GM18517 (cell line): ENCODE data around the gene C1orf232.

Source experiments
- ATAC-seq: cut with Tn5 transposase; IDR thresholded peaks from one replicate; pipeline ENCODE4 v1.9.1; 2021; ENCODE audit warnings: mild to moderate bottlenecking, moderate library complexity; ENCODE audit not compliant: unreplicated experiment

Gene C1orf232

DNA sequence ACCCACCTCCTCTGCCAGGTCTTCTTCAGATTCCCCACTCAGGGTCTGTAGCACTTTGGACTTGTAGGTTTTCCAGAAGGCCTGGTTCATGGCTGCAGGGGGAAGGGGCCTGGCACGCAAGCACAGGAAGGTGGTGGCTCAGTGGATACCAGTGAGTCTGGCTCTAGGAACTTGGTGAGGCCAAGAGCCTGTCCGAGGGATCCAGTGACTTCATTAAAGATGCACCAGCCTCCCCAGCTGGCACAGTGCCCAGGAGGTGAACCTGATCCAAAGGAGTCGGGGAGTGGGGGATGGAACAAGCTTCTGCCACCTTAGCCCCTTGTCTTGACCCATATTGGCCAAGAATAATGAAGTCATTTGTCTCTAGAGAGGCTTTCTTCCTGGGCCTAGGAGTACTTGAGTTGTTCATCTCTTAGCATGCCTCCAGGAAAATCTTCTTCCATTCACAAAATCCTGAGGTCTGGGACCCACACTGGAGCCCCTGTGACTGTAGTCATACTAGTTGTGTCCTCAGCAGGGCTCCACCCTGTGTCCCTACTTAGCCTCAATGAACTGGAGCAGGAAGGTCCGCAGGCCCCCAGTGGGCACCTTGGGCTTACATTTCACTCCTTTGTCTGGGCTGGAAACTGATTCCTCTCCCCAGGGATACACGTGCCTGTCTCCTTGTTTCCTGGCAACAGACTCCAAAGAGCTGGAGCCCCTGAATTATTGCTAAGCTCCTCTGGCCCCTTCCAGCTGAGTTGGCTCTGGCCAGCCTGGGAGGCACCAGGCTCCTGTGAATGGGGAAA, at the start of gene C1orf232:
Gene C1orf232 (minus strand): TSS at position 554 of the 788 bp plus-strand sequence. CDS start 464 bp downstream, at position 90.
- no peak for ATAC-seq

DNA sequence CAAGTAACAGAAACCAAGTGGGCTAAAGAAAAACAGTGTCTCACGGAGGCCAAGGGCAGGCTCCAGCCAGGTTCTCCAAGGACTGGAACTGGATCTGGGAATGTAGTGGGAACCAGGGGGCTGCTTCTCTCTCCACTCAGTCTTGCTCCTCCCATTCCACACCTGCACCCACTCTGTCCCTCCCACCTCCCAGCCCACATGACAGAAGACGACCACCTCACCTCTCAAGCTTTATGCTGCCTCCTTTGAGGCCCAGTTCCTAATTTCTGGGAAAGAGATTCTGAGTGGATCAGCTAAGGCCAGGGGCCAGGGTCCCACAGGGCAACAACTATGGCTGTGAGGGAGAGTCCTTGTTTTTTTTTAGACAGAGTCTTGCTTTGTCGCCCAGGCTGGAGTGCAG, 46.5 kb upstream of the C1orf232 start:
- ATAC-seq: no peak

DNA sequence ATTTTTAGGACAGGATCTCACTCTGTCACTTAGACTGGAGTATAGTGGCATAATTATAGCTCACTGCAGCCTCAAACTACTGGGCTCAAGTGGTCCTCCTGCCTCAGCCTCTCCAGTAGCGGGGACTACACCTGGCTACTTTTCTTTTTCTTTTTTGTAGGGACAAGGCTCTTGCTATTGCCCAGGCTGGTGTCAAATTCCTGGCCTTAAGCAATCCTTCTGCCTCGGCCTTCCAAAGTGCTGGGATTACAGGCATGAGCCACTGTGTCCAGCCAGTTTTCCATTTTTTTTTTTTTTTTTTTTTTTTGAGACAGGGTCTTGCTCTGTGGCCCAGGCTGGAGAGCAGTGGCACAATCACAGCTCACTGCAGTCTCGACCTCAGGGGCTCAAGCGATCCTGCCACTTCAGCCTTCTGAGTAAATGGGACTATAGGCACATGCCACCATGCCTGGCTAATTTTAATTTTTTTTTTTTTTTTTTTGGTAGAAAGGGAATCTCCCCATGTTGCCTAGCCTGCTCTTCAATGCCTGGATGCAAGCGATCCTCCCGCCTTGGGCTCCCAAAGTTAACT, 44.7 kb upstream of the C1orf232 start:
- ATAC-seq: no peak

DNA sequence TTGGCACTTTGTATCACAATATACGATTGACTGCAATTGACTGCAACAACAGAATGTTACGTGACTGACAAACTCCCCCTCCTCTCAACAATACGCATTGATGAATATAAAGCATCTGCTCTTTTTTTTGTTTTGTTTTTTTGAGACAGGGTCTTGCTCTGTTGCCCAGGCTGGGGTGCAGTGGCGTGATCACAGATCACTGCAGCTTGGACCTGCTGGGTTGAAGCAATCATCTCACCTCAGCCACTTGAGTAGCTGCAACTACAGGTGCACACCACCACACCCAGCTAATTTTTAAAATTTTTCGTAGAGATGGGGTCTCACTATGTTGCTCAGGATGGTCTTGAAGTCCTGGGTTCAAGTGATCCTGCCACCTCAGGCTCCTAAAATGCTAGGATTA, 44.0 kb upstream of the C1orf232 start:
- ATAC-seq: no peak

DNA sequence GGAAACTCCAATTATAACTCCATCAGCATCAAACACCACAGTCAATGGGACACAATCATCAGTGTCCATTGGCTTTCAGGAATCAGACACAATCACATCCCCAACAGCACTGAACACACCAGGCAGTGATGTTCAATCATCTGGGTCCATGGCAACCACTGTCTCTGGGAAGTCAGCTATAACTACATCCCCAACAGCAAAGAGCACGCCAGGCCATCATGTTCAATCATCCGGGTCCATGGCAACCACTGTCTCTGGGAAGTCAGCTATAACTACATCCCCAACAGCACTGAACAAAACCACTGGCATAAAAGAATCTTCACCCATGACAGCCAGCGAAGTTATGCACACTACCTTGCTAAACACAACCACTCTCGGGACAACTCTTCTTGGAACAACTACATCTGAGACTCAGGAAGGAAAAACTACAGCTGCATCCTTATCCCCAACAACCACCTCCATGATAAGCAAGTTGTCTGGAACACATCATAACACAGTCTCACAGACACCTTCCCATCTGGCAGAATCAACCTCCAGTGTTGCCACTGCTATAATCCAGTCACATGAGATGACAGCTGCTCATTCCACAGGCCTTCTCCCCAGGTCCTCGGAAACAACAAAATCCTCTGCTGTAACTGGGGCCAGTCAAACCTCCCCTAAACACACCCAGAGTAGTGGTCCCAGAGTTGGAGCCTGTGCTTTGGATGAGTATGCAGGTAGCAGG, 41.5 kb upstream of the C1orf232 start:
- no peak for ATAC-seq

DNA sequence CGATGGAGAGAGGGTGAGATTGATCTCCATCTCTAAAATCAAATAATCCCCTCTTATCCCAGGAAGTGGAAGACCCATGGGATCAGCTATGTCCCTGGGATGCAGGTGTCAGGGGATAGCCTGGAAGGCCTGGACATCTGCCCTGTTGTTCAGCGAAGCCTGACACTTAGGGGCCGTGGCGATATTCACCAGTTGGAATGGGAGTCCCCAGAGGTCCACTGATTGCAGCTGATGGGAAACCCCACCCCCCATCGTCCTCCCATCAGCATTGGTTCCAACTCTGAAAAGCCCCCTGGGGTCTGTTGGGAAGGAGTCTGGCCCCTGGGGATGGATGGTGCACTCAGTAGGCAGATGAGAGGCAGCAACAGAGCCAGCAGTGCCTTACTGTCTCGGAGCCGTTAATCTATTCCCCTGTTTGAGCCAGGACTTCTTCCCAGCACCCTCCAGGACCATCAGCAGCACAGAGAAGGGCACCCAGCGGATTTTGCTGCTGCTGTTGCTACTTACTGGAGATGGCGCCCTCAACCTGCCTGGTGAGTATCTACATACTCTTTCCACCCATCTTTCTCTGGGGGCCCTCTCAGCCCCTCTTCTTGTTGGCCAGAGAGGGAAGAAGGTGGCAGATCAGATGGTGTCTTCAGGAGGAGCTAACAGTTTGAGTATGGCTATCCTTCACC, 35.0 kb upstream of the C1orf232 start:
- ATAC-seq: no peak

DNA sequence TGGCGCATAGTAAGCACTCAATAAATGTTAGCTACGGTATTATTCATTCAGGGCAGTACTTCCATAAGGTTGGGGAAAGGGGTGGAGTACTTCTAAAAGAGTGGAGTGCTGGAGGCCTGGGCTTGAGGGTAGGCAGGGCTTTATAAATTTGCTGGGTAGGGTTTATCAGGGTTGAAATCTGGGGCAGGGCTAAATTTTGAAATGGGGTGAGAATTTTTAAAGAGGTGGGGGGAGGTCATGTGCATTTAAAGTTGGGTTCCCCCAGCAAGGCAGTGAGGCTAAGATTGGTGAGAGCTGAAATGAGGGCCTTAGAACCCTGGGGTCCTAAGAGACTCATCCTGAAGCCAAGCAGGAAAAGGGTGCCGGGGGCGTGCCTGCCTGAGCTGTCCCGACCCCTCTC, 31.6 kb upstream of the C1orf232 start:
- ATAC-seq: no peak

DNA sequence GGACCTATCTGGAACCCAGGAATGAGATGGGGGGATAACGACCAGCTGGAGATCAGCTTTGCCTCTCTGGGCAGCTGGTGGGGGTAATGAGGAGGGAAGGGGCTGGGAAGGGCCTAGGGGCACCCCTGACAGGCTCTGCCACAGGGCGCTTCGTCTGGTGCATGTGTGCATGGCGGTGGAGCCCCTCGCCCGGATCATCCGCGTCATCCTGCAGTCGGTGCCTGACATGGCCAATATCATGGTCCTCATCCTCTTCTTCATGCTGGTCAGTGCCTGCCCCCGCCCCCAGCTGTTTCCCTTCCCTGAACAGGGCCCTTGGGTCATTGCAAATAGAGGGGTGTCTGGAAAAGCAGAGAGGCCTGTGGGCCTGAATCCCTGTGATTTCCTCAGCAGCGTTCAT, 29.1 kb upstream of the C1orf232 start:
- no peak for ATAC-seq

DNA sequence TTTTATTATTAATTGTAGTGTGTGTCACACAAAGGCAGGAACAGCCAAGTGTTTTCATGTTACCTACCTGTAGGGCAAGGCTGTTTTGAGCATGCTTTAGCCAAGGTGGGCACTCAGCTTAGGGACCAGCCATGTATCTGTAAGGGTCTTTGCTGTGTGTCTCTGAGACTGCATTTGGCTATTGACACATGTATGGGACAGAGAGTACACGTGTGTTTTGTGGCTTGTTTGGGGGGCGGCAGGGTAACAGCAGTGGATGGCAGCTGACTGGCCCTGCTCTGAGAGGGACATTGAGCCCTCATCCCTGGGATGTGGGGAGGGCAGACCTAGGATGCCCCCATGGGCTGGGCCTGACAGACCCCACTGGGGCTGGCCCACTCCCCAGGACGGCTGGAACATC, 28.5 kb upstream of the C1orf232 start:
- no peak for ATAC-seq

DNA sequence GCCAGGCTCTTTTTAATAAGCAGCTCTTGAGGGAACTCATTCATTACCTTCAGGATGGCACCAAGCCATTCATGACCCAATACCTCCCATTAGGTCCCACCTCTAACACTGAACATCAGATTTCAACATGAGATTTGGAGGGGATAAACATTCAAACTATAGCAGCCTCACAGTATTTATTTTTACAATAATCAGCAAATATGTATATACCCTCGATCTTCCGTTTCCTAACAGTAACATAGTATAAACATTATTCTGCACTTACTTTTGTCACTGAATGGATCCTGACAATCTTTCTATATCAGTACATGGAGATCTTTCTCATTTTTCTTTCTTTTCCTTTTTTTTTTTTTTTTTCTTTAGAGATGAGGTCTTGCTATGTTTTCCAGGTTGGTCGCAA, 27.0 kb upstream of the C1orf232 start:
- no peak for ATAC-seq

DNA sequence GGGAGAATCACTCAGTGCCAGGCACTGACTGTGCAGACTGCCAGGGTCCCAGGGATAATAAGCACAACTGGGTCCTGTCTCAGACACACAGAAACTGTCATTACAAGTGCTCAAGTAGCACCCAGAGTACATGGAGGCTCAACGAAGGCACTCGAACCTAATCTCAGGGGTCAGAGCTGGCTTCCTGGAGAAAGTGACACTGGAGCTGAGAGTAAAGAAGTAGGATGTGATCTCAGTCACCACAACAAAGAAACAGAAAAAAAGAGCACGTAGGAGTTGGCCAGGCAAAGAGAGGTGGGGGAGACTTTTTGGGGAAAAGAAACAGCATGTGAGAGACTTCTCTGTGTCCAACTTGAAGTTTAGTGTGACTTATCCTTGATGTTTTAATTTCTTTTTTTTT, 23.0 kb upstream of the C1orf232 start:
- ATAC-seq: no peak

DNA sequence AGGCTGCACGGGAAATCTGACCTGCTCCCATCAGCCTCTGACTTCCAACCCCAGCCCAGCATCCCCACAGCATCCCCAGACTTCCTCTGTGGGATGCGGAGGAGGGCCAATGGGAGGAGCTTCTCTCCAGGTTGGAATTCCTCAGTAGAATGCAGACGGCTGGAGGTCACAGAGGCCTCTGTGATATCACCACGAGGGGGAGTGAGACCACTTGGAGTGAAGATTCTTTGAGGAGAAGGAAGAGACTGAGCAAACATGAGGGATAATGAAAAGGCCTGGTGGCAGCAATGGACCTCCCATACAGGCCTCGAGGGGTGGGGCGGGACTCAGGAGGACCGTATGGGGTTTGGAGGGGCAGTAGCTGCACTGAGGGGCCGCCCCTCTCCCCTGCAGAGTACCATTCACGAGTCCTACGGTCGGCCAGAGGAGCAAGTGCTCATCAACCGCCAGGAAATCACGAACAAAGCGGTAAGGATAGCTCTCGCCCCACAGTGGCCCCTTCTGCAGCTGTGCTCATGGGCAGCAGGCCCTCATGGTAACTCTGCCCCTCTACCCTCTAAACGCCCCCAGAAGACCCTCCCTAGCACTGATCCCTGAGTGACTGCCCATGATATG, 21.7 kb upstream of the C1orf232 start, which contains the start of gene CATSPER4:
Gene CATSPER4 (plus strand): TSS at position 230 of the 615 bp plus-strand sequence. CDS start 26 bp downstream, at position 256.
- ATAC-seq: no peak

- ATAC-seq: no peak
Observed at GRCh38 chr1:26189751-26190275, 21.1 kb upstream of the C1orf232 start.

DNA sequence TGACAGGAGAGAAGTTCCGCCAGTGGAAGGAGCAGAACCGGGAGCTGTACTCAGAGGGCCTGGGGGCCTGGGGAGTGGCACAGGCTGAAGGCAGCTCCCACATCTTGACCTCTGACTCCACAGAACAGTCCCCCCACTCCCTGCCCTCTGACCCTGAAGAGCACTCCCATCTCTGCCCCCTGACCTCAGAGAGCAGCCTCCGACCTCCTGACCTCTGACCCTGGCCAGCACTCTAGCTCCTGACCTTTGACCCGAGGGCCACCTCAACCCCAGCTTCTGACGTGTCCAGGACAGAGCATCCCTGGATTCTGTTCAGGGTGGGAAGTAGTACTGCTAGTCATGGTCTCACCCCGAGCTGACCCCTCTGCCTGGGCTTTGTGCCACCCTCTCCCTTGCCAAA, 20.6 kb upstream of the C1orf232 start:
- ATAC-seq: no peak

GRCh38 chr1:26188477-26188876, 19.7 kb upstream of the C1orf232 start:
- no peak for ATAC-seq

GRCh38 chr1:26187882-26188281, 19.1 kb upstream of the C1orf232 start:
- no peak for ATAC-seq

DNA sequence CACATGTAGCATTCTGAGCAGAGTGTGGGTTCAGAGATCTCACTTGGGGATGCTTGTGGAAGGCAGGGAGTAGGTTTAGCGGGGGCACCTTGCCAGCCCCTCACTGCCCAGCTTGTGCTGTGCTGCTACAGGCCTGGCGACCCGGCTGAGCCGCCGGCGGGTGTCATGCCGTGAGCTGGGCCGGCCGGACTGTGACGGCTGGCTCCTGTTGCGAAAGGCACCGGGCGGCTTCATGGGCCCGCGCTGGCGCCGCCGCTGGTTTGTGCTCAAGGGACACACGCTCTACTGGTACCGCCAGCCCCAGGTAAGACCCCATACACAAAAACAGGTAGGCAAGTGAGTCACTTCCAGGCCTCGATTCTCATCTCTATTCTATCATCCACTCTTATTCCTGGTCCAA, 16.1 kb upstream of the C1orf232 start:
- no peak for ATAC-seq

- ATAC-seq: no peak
Observed at GRCh38 chr1:26184086-26184485, 15.3 kb upstream of the C1orf232 start.

DNA sequence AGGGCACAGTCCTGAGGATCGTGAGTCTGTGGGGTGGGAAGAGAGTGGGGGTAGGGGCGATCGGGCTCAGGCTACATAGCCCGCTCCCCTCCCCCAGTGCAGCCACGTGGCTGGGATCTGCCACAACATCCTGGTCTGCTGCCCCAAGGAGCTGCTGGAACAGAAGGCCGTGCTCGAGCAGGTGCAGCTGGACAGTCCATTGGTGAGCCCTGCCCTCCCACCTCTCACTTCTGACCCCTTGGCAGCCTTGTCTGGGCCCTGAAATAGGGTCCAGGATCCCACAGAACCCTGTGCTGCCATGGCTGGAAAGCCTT, 13.6 kb upstream of the C1orf232 start:
- no peak for ATAC-seq

DNA sequence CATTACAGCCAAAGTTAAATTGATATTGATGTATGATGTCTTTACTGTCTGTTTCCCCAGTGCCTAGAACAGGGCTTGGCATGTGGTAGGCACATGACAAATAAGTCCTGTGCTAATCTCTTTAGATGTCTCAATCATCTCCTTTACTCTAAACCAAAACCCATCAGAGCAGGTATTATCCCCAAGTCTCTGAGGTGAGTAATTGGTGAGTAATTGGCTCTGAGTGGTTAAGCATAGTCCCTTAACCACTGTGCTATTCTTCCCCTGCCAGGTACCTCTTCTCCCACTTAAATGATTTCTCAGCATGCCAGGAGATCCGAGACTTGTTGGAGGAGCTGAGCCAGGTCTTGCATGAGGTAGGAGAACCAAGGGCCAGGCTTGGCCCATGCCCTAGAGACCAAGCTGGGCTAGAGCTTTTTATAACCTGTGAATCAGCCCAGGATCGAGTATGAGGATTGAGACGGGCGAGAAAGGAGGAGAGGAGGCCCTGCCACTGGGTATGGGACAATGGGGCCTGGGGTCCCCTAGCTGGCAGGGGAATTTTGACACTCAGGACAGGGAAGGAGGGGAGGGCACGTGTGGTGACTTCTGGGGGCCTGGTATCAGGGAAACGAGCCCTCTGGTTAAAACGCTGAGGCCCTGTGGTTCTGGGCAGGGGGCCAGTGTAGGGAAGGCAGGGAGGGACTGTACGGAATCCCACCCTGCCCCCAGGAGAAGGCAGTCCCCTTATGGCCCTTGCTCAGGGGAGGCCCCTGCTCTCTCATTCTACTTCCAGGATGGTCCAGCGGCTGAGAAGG, 13.0 kb upstream of the C1orf232 start:
- no peak for ATAC-seq
